GM23248 (cell line): ENCODE data around the gene NTRK2. TPM values are rescaled to one million over a fixed set of nuclear protein-coding genes. Genes with fewer than 3 reads are reported as not detected.

Source experiments
- DNase-seq: peaks from one replicate; pipeline ENCODE4 v3.0.0-alpha.2; 2015
- H2AFZ ChIP-seq: fragments of 200-600 bp; sonication (generic); 2 replicates; pipeline ENCODE4 v1.6.1; 2016; ENCODE audit warnings: antibody characterized with exemption
- H3F3A ChIP-seq: fragments of 200-600 bp; sonication (generic); 2 replicates; pipeline ENCODE4 v1.6.1; 2016; ENCODE audit warnings: mild to moderate bottlenecking, antibody characterized with exemption, mixed run types; ENCODE audit not compliant: insufficient read depth
- H3K27ac ChIP-seq: fragments of 200-600 bp; sonication (generic); 2 replicates; pipeline ENCODE4 v1.5.1; 2016; ENCODE audit warnings: mild to moderate bottlenecking
- H3K27me3 ChIP-seq: fragments of 200-600 bp; sonication (generic); replicated peaks from 2 replicates; pipeline ENCODE4 v1.6.1; 2016; ENCODE audit warnings: mild to moderate bottlenecking; ENCODE audit not compliant: insufficient read depth
- H3K36me3 ChIP-seq: fragments of 200-600 bp; sonication (generic); 2 replicates; pipeline ENCODE4 v1.6.1; 2016; ENCODE audit warnings: low read depth, mild to moderate bottlenecking
- H3K4me1 ChIP-seq: fragments of 200-600 bp; sonication (generic); 2 replicates; pipeline ENCODE4 v1.6.1; 2016; ENCODE audit warnings: mild to moderate bottlenecking; ENCODE audit not compliant: insufficient read depth
- H3K4me2 ChIP-seq: fragments of 200-600 bp; sonication (generic); one replicate; pipeline ENCODE4 v1.6.1; 2016; ENCODE audit warnings: mild to moderate bottlenecking; ENCODE audit not compliant: unreplicated experiment
- H3K4me3 ChIP-seq: fragments of 200-600 bp; sonication (generic); 2 replicates; pipeline ENCODE4 v1.5.1; 2016; ENCODE audit warnings: mild to moderate bottlenecking
- H3K79me2 ChIP-seq: fragments of 200-600 bp; sonication (generic); 2 replicates; pipeline ENCODE4 v1.6.1; 2016; ENCODE audit warnings: mild to moderate bottlenecking; ENCODE audit not compliant: insufficient read depth
- H3K9ac ChIP-seq: fragments of 200-600 bp; sonication (generic); 2 replicates; pipeline ENCODE4 v1.6.1; 2016; ENCODE audit warnings: mild to moderate bottlenecking
- H3K9me2 ChIP-seq: fragments of 200-600 bp; sonication (generic); 2 replicates; pipeline ENCODE4 v1.6.1; 2016; ENCODE audit warnings: mixed run types, mild to moderate bottlenecking, moderate library complexity; ENCODE audit not compliant: insufficient read depth
- H3K9me3 ChIP-seq: fragments of 200-600 bp; sonication (generic); one replicate; pipeline ENCODE4 v1.6.1; 2017; ENCODE audit warnings: low read depth
- H4K20me1 ChIP-seq: fragments of 200-600 bp; sonication (generic); 2 replicates; pipeline ENCODE4 v1.6.0; 2016; ENCODE audit not compliant: insufficient read depth
- EZH2 ChIP-seq: fragments of 200-600 bp; sonication (generic); IDR thresholded peaks from 2 replicates; pipeline ENCODE4 v1.6.1; 2018; ENCODE audit warnings: antibody characterized with exemption, mild to moderate bottlenecking; ENCODE audit not compliant: insufficient read depth, poor library complexity, severe bottlenecking
- EZH2phosphoT487 ChIP-seq: fragments of 200-600 bp; sonication (generic); IDR thresholded peaks from 2 replicates; pipeline ENCODE4 v1.6.1; 2018; ENCODE audit warnings: antibody characterized with exemption, moderate library complexity, mild to moderate bottlenecking, low read depth; ENCODE audit not compliant: insufficient read depth
- WGBS, 2 experiments: methylation state at CpG; one replicate each; pipeline ENCODE4 v1.1.6; 2015 to 2017; ENCODE audit warnings: low lambda C conversion rate in 2 of 2, low coverage in 1 of 2; ENCODE audit errors: missing lambda C conversion rate in 2 of 2; 5-methylcytosine and 5-hydroxymethylcytosine counted together
- in situ Hi-C: fragments of 300-500 bp; cut with MboI; formaldehyde crosslinking; loops from 2 replicates; pipeline ENCODE4 v1.15.0; 2020
- polyA plus RNA-seq: library from polyadenylated mRNA; unstranded; fragments of >200 nt; fragmentation: Nextera tagmentation; extraction: Ambion mirVana; gene quantifications from 2 replicates; pipeline ENCODE4 v1.2.1, GENCODE V29; 2016
- total RNA-seq: library from RNA; depleted of rRNA; stranded (reverse); fragments of >200 nt; shearing (Covaris generic); gene quantifications from 2 replicates; pipeline ENCODE4 v1.2.3, GENCODE V29; 2014

The NTRK2 gene
- total and polyA plus RNA-seq, 2 experiments from 2014 or later, result not detected

GRCh38 chr9:84808416-84808815 lies 138.9 kb downstream of the NTRK2 start:
- H3K27me3 ChIP-seq, result no peaks in the 10 kb centered on the region
- H3K4me2 ChIP-seq, result no peak overlapping the region
- no peak overlapping the region for H3K27ac ChIP-seq
- no peak for DNase-seq
- H2AFZ ChIP-seq, result no peak overlapping the region
- H3K9me3 ChIP-seq, result no peaks in the 10 kb centered on the region
- TF ChIP-seq EZH2phosphoT487 (no peak), EZH2 (no peak)
- no peaks in the 10 kb centered on the region for H3K9me2 ChIP-seq
- H3K79me2 ChIP-seq, result no peaks in the 10 kb centered on the region
- in situ Hi-C loops, result no loop called here
- no peak overlapping the region for H3K9ac ChIP-seq
- H3K36me3 ChIP-seq, result no peaks in the 10 kb centered on the region
- H4K20me1 ChIP-seq, result no peaks in the 10 kb centered on the region
- H3F3A ChIP-seq, result no peaks in the 10 kb centered on the region
- no peak overlapping the region for H3K4me3 ChIP-seq
- H3K4me1 ChIP-seq, result no peaks in the 10 kb centered on the region

- DNase-seq, result no peak
- Histone ChIP-seq H3K9ac (no peak overlapping the region), H3K9me2 (no peaks in the 10 kb centered on the region), H3F3A (no peaks in the 10 kb centered on the region), H4K20me1 (no peaks in the 10 kb centered on the region), H3K4me3 (no peak overlapping the region), H3K4me2 (no peak overlapping the region), H3K9me3 (no peaks in the 10 kb centered on the region), H3K79me2 (no peaks in the 10 kb centered on the region), H3K27ac (no peak overlapping the region), H3K36me3 (no peaks in the 10 kb centered on the region), H3K27me3 (no peaks in the 10 kb centered on the region), H2AFZ (no peak overlapping the region), H3K4me1 (no peaks in the 10 kb centered on the region)
- in situ Hi-C loops, result no loop called here
- TF ChIP-seq EZH2phosphoT487, result no peak
- TF ChIP-seq EZH2, result no peak
- 61 to 64% methylated on average over 4 of the region's 4 CpGs for WGBS, 2 experiments
These were observed 141.7 kb downstream of the NTRK2 start for GRCh38 chr9:84811072-84811750.

- no peak overlapping the region for H3K4me3 ChIP-seq
- no peak overlapping the region for H3K27ac ChIP-seq
- no peak for DNase-seq
- H3K4me1 ChIP-seq, result no peaks in the 10 kb centered on the region
- H3K9me2 ChIP-seq, result no peaks in the 10 kb centered on the region
- no peaks in the 10 kb centered on the region for H3K36me3 ChIP-seq
- no peaks in the 10 kb centered on the region for H3K9me3 ChIP-seq
- no peaks in the 10 kb centered on the region for H4K20me1 ChIP-seq
- in situ Hi-C loops, result no loop called here
- no peaks in the 10 kb centered on the region for H3K79me2 ChIP-seq
- no peaks in the 10 kb centered on the region for H3K27me3 ChIP-seq
- H3F3A ChIP-seq, result no peaks in the 10 kb centered on the region
- no peak overlapping the region for H3K4me2 ChIP-seq
- TF ChIP-seq EZH2 (no peak), EZH2phosphoT487 (no peak)
- no peak overlapping the region for H2AFZ ChIP-seq
- no peak overlapping the region for H3K9ac ChIP-seq
- 21 to 48% methylated on average over 1 of the region's 1 CpG for WGBS, 2 experiments
These were observed 142.2 kb downstream of the NTRK2 start for GRCh38 chr9:84811751-84812074.

GRCh38 chr9:84812355-84812754 lies 142.8 kb downstream of the NTRK2 start:
- in situ Hi-C loops, result no loop called here
- no peak overlapping the region for H3K4me3 ChIP-seq
- H3F3A ChIP-seq, result no peaks in the 10 kb centered on the region
- no peaks in the 10 kb centered on the region for H3K9me3 ChIP-seq
- no peak for DNase-seq
- H3K4me2 ChIP-seq, result no peak overlapping the region
- no peaks in the 10 kb centered on the region for H3K4me1 ChIP-seq
- H2AFZ ChIP-seq, result no peak overlapping the region
- H3K9ac ChIP-seq, result no peak overlapping the region
- H3K36me3 ChIP-seq, result no peaks in the 10 kb centered on the region
- TF ChIP-seq EZH2phosphoT487 (no peak), EZH2 (no peak)
- H3K9me2 ChIP-seq, result no peaks in the 10 kb centered on the region
- no peaks in the 10 kb centered on the region for H4K20me1 ChIP-seq
- no peaks in the 10 kb centered on the region for H3K79me2 ChIP-seq
- H3K27me3 ChIP-seq, result no peaks in the 10 kb centered on the region
- no peak overlapping the region for H3K27ac ChIP-seq
- 81 to 84% methylated on average over 5 of the region's 5 CpGs for WGBS, 2 experiments

- in situ Hi-C loops, result no loop called here
- Histone ChIP-seq H3K9ac (no peak overlapping the region), H4K20me1 (no peaks in the 10 kb centered on the region), H3K79me2 (no peaks in the 10 kb centered on the region), H3K36me3 (no peaks in the 10 kb centered on the region), H3F3A (no peaks in the 10 kb centered on the region), H2AFZ (no peak overlapping the region), H3K4me2 (no peak overlapping the region), H3K9me2 (no peaks in the 10 kb centered on the region), H3K4me1 (no peaks in the 10 kb centered on the region), H3K4me3 (no peak overlapping the region), H3K9me3 (no peaks in the 10 kb centered on the region), H3K27ac (no peak overlapping the region), H3K27me3 (no peaks in the 10 kb centered on the region)
- 39 to 56% methylated on average over 3 of the region's 3 CpGs for WGBS, 2 experiments
- no peak for DNase-seq
- TF ChIP-seq EZH2 (no peak), EZH2phosphoT487 (no peak)
These were observed 143.3 kb downstream of the NTRK2 start for GRCh38 chr9:84812847-84813246.
